ENCODE measurements around the gene CSNK2A1. TPM values are rescaled to one million over a fixed set of nuclear protein-coding genes. Genes with fewer than 3 reads are reported as not detected.

Gene CSNK2A1
- total and polyA plus RNA-seq, 2 experiments from 2014 or later: 85.1 to 244 TPM

GRCh38 chr20:437787-438486, 105.7 kb downstream of the CSNK2A1 start (continued):
- TF ChIP-seq ZNF462 (CRISPR knock-in tag; IDR thresholded peaks at IDR 0.05): no peak
- no peak for TF ChIP-seq ETS1 (IDR thresholded peaks at IDR 0.05)
- TF ChIP-seq EZH2phosphoT487 (IDR thresholded peaks at IDR 0.05; ENCODE audit: unreplicated experiment): no peak
- TF ChIP-seq CREB1 (CRISPR knock-in tag; IDR thresholded peaks at IDR 0.05; ENCODE audit: low read depth): no peak
- TF ChIP-seq ZNF331 (CRISPR knock-in tag; IDR thresholded peaks at IDR 0.05; ENCODE audit: low read depth): no peak
- no peak for TF ChIP-seq EZH2 (IDR thresholded peaks at IDR 0.05; ENCODE audit: low read depth, unreplicated experiment)
- TF ChIP-seq CTCF (conservative IDR thresholded peaks at IDR 0.05; ENCODE audit: low read depth in 2 of 2): no peak
